H1 (cell line): Measurements from ENCODE around the gene ANGPTL5. TPM values are rescaled to one million over a fixed set of nuclear protein-coding genes. Genes with fewer than 3 reads are reported as not detected.

Experiments
- CTCF ChIA-PET: fragments of 300-600 bp; sonication (Branson Sonifier 250); formaldehyde crosslinking; loops from one replicate; lab custom pipeline; 2021; ENCODE audit not compliant: partially characterized antibody; lab: Charles Lee
- POLR2A ChIA-PET: fragments of 300-600 bp; sonication (Branson Sonifier 250); formaldehyde crosslinking; loops from one replicate; lab custom pipeline; 2021; ENCODE audit warnings: inconsistent platforms; ENCODE audit not compliant: partially characterized antibody; lab: Charles Lee
- DNase-seq, 2 experiments: peaks; one replicate each; pipeline versions ENCODE4 v3.0.0 to v3.0.0-alpha.2; 2010 to 2022; ENCODE audit warnings: low spot score in 2 of 2, low read depth in 1 of 2, mixed read lengths in 1 of 2
- FAIRE-seq: peaks from 2 replicates; lab custom pipeline; 2011; peaks lifted over from hg19 to GRCh38; lab: Jason Lieb, UNC
- H2AFZ ChIP-seq: 2 replicates; pipeline ENCODE4 v1.8.1; 2012; ENCODE audit warnings: low read length, inconsistent platforms
- H2AK5ac ChIP-seq: 2 replicates; pipeline ENCODE4 v1.6.1; 2013; ENCODE audit warnings: low read depth, low read length
- H2BK120ac ChIP-seq: replicated peaks from 2 replicates; pipeline ENCODE3; 2013; ENCODE audit warnings: low read depth, low read length, inconsistent platforms
- H2BK12ac ChIP-seq: 2 replicates; pipeline ENCODE4 v1.6.1; 2013; ENCODE audit warnings: low read depth, low read length
- H2BK15ac ChIP-seq: 2 replicates; pipeline ENCODE4 v1.6.1; 2013; ENCODE audit warnings: low read length
- H2BK20ac ChIP-seq: 2 replicates; pipeline ENCODE4 v1.6.1; 2013; ENCODE audit warnings: low read length
- H2BK5ac ChIP-seq: 2 replicates; pipeline ENCODE4 v1.6.1; 2013; ENCODE audit warnings: low read depth, low read length
- H3K14ac ChIP-seq: 2 replicates; pipeline ENCODE4 v1.6.1; 2013; ENCODE audit warnings: inconsistent platforms; ENCODE audit not compliant: insufficient read length
- H3K18ac ChIP-seq: 2 replicates; pipeline ENCODE4 v1.6.1; 2013; ENCODE audit warnings: low read length; ENCODE audit errors: extremely low read depth
- H3K23ac ChIP-seq: 2 replicates; pipeline ENCODE4 v1.6.1; 2013; ENCODE audit warnings: inconsistent platforms; ENCODE audit not compliant: insufficient read length
- H3K23me2 ChIP-seq: 2 replicates; pipeline ENCODE4 v1.6.1; 2013; ENCODE audit warnings: low read depth, low read length
- H3K27ac ChIP-seq: 2 replicates; pipeline ENCODE4 v1.6.1; 2011; ENCODE audit warnings: low read depth, low read length, inconsistent platforms
- H3K27me3 ChIP-seq, 4 experiments: replicated peaks in 1 of 4; 1 replicate in 1 of 4; 2 replicates in 3 of 4; pipeline versions ENCODE4 v1.6.1 to v1.8.1; 2011 to 2013; ENCODE audit warnings: low read length in 3 of 4, mild to moderate bottlenecking in 3 of 4, inconsistent platforms in 2 of 4, mixed read lengths in 2 of 4, moderate library complexity in 1 of 4; ENCODE audit not compliant: control insufficient read depth in 3 of 4, insufficient read depth in 3 of 4; ENCODE audit errors: extremely low read depth in 1 of 4
- H3K36me3 ChIP-seq, 4 experiments: 2 replicates each; pipeline versions ENCODE4 v1.6.1 to v1.8.1; 2011 to 2013; ENCODE audit warnings: mild to moderate bottlenecking in 4 of 4, low read length in 3 of 4, moderate library complexity in 2 of 4, control low read depth in 1 of 4, inconsistent platforms in 1 of 4; ENCODE audit not compliant: insufficient read depth in 4 of 4, control insufficient read depth in 2 of 4
- H3K4ac ChIP-seq: replicated peaks from 2 replicates; pipeline ENCODE3; 2013; ENCODE audit warnings: low read length, low read depth, mixed read lengths, inconsistent platforms; ENCODE audit not compliant: insufficient read length
- H3K4me1 ChIP-seq, 4 experiments: replicated peaks in 1 of 4; 1 replicate in 1 of 4; 2 replicates in 3 of 4; pipeline versions ENCODE4 v1.6.1 to v1.8.1; 2011 to 2013; ENCODE audit warnings: low read length in 3 of 4, inconsistent platforms in 2 of 4, mixed read lengths in 1 of 4; ENCODE audit not compliant: insufficient read depth in 4 of 4, control insufficient read depth in 3 of 4
- H3K4me2 ChIP-seq, 2 experiments: 2 replicates each; pipeline versions ENCODE4 v1.6.1 to v1.8.1; 2011 to 2013; ENCODE audit warnings: low read depth in 2 of 2, low read length in 2 of 2, control low read depth in 1 of 2, inconsistent platforms in 1 of 2, mild to moderate bottlenecking in 1 of 2; ENCODE audit not compliant: insufficient read depth in 1 of 2
- H3K4me3 ChIP-seq, 4 experiments: fragments of 200-600, 300-600 bp in 1 of 4; sonication (generic), shearing (Covaris generic), sonication (Bioruptor Twin) in 1 of 4; 2 replicates each; pipeline versions ENCODE4 v1.5.1 to v1.8.1; 2011 to 2016; ENCODE audit warnings: low read length in 4 of 4, low read depth in 3 of 4, control low read depth in 2 of 4, inconsistent platforms in 2 of 4, mild to moderate bottlenecking in 2 of 4, mixed read lengths in 1 of 4, moderate library complexity in 1 of 4; ENCODE audit not compliant: insufficient read depth in 2 of 4; ENCODE audit errors: extremely low read depth in 1 of 4
- H3K56ac ChIP-seq: replicated peaks from 2 replicates; pipeline ENCODE3; 2013; ENCODE audit warnings: low read depth, mild to moderate bottlenecking, mixed read lengths, low read length, inconsistent platforms; ENCODE audit not compliant: insufficient read length
- H3K79me1 ChIP-seq: 2 replicates; pipeline ENCODE4 v1.6.1; 2013; ENCODE audit warnings: low read depth, low read length, control low read depth
- H3K79me2 ChIP-seq, 2 experiments: 2 replicates each; pipeline versions ENCODE4 v1.6.1 to v1.8.1; 2012 to 2013; ENCODE audit warnings: low read length in 2 of 2, mild to moderate bottlenecking in 2 of 2, inconsistent platforms in 1 of 2; ENCODE audit not compliant: insufficient read depth in 2 of 2, control insufficient read depth in 1 of 2
- H3K9ac ChIP-seq, 4 experiments: replicated peaks in 1 of 4; 1 replicate in 1 of 4; 2 replicates in 3 of 4; pipeline versions ENCODE4 v1.6.1 to v1.8.1; 2011 to 2013; ENCODE audit warnings: low read depth in 3 of 4, low read length in 3 of 4, control low read depth in 2 of 4, mild to moderate bottlenecking in 2 of 4, moderate library complexity in 2 of 4, inconsistent platforms in 1 of 4; ENCODE audit errors: extremely low read depth in 1 of 4
- H3K9me3 ChIP-seq, 2 experiments: 2 replicates each; pipeline versions ENCODE4 v1.6.1 to v1.8.1; 2012 to 2013; ENCODE audit warnings: mild to moderate bottlenecking in 2 of 2, moderate library complexity in 2 of 2, control low read depth in 1 of 2, inconsistent platforms in 1 of 2, low read depth in 1 of 2, low read length in 1 of 2, mixed read lengths in 1 of 2; ENCODE audit not compliant: insufficient read depth in 2 of 2
- H4K20me1 ChIP-seq, 2 experiments: replicated peaks in 1 of 2; 2 replicates each; pipeline versions ENCODE3 to v1.8.1; 2011 to 2013; ENCODE audit warnings: inconsistent platforms in 2 of 2, low read length in 2 of 2, mild to moderate bottlenecking in 1 of 2; ENCODE audit not compliant: insufficient read depth in 2 of 2, control insufficient read depth in 1 of 2
- H4K5ac ChIP-seq: 2 replicates; pipeline ENCODE4 v1.6.1; 2013; ENCODE audit warnings: low read length, low read depth, mixed read lengths, inconsistent platforms; ENCODE audit not compliant: insufficient read length
- H4K8ac ChIP-seq: 2 replicates; pipeline ENCODE4 v1.8.0; 2013; ENCODE audit warnings: mild to moderate bottlenecking, moderate library complexity, low read length, inconsistent platforms; ENCODE audit not compliant: insufficient read depth; ENCODE audit errors: extremely low read depth
- H4K91ac ChIP-seq: replicated peaks from 2 replicates; pipeline ENCODE3; 2013; ENCODE audit warnings: low read length, mixed read lengths, inconsistent platforms; ENCODE audit not compliant: insufficient read length
- BCL11A ChIP-seq, 2 experiments: IDR thresholded peaks; one replicate each; pipeline ENCODE4 v1.6.1; 2011; ENCODE audit warnings: low read depth in 2 of 2, low read length in 2 of 2, mild to moderate bottlenecking in 2 of 2
- FOSL1 ChIP-seq: IDR thresholded peaks from 2 replicates; pipeline ENCODE4 v1.6.1; 2011; ENCODE audit warnings: mild to moderate bottlenecking, low read depth, low read length, moderate library complexity; ENCODE audit not compliant: insufficient read depth
- MAX ChIP-seq: IDR thresholded peaks from 2 replicates; pipeline ENCODE4 v1.6.1; 2012; ENCODE audit warnings: inconsistent platforms
- NANOG ChIP-seq: IDR thresholded peaks from 2 replicates; pipeline ENCODE4 v1.6.1; 2011; ENCODE audit warnings: low read length, low read depth, mild to moderate bottlenecking, inconsistent platforms; ENCODE audit not compliant: insufficient read depth, poor library complexity, severe bottlenecking
- POU5F1 ChIP-seq: IDR thresholded peaks from 2 replicates; pipeline ENCODE4 v1.6.1; 2011; ENCODE audit warnings: low read depth, mild to moderate bottlenecking, low read length, moderate library complexity
- RXRA ChIP-seq: IDR thresholded peaks from 2 replicates; pipeline ENCODE4 v1.6.1; 2011; ENCODE audit warnings: low read depth, mild to moderate bottlenecking, low read length, moderate library complexity; ENCODE audit not compliant: insufficient read depth
- SIRT6 ChIP-seq: IDR thresholded peaks from one replicate; pipeline ENCODE4 v1.7.1; 2012; ENCODE audit warnings: low read length, inconsistent platforms
- SP1 ChIP-seq: IDR thresholded peaks from 2 replicates; pipeline ENCODE4 v1.6.1; 2011; ENCODE audit warnings: low read depth, low read length
- TAF1 ChIP-seq: IDR thresholded peaks from 2 replicates; pipeline ENCODE4 v1.6.1; 2011; ENCODE audit warnings: mild to moderate bottlenecking, low read depth, low read length
- YY1 ChIP-seq: IDR thresholded peaks from 2 replicates; pipeline ENCODE4 v1.6.1; 2011; ENCODE audit warnings: low read depth, mild to moderate bottlenecking, low read length
- WGBS, 2 experiments: shearing (Covaris generic) in 1 of 2; methylation state at CpG; one replicate each; pipeline versions ENCODE4 v1.1.6 to v1.1.7; 2013 to 2015; ENCODE audit warnings: low lambda C conversion rate in 2 of 2, mixed read lengths in 2 of 2, inconsistent platforms in 1 of 2, low coverage in 1 of 2, missing lambda C conversion rate in 1 of 2; ENCODE audit not compliant: insufficient replicate concordance in 2 of 2, insufficient coverage in 1 of 2, insufficient read length in 1 of 2; ENCODE audit errors: extremely low coverage in 1 of 2, missing lambda C conversion rate in 1 of 2; 5-methylcytosine and 5-hydroxymethylcytosine counted together
- polyA plus RNA-seq, 7 experiments: library from polyadenylated mRNA; depleted of rRNA in 3 of 7; stranded (reverse) in 5 of 7; unstranded in 2 of 7; fragments of >200 nt in 5 of 7; fragments of 200-250 nt in 2 of 7; gene quantifications; 1 replicate in 5 of 7; 2 replicates in 1 of 7; 4 replicates in 1 of 7; pipeline versions ENCODE4 v1.2.1 to v1.2.3, GENCODE V29; 2011 to 2013; ENCODE audit warnings: missing spikeins in 2 of 7, mixed read lengths in 2 of 7
- total RNA-seq: library from RNA; stranded (reverse); fragmentation: NEBNext Ultra II Directional; extraction: Animal tissue kit (Norgen Biotek cat#: 25700); gene quantifications from 2 replicates; pipeline ENCODE4 v1.2.1, GENCODE V29; 2021

The ANGPTL5 gene
- total and polyA plus RNA-seq, 2 of the 8 experiments (the other 6 are each of a cell fraction or from before 2014, with no cell fraction given) = not detected

- Histone ChIP-seq H2BK120ac (no peak overlapping the region), H2AK5ac (no peak overlapping the region), H2BK5ac (no peak overlapping the region), H2BK15ac (no peak overlapping the region), H4K20me1 (no peaks in the 10 kb centered on the region), H3K14ac (no peak overlapping the region), H3K23ac (no peak overlapping the region), H3K79me1 (no peaks in the 10 kb centered on the region), H3K56ac (no peak overlapping the region), H3K4ac (no peak overlapping the region), H4K91ac (no peak overlapping the region), H2BK20ac (no peak overlapping the region), H2BK12ac (no peak overlapping the region), H3K9ac (no peak overlapping the region), H3K4me1 (no peaks in the 10 kb centered on the region), H4K5ac (no peak overlapping the region), H2AFZ (no peak overlapping the region), H3K9me3 (no peaks in the 10 kb centered on the region), H3K27me3 (no peaks in the 10 kb centered on the region), H3K27ac (no peak overlapping the region), H3K4me2 (no peak overlapping the region), H3K79me2 (no peaks in the 10 kb centered on the region), H4K8ac (no peak overlapping the region), H3K4me3 (no peak overlapping the region), H3K36me3 (no peaks in the 10 kb centered on the region), H3K23me2 (peaks cover 2% of the 10 kb centered on the region; the same call in 1 of the 2 replicates), H3K18ac (no peak overlapping the region)
- ChIA-PET CTCF (interaction anchor here (1.4 kb wide), 1 partner anchor 52 kb away, joined by 4 read pairs; no protein-coding TSS in a partner anchor), POLR2A (no interaction called here)
- 89% methylated on average over 3 of the region's 3 CpGs; no CpG with 5 or more reads in 1 of the 2 experiments for WGBS, 2 experiments
- TF ChIP-seq FOSL1 (no peak), POU5F1 (no peak), SP1 (no peak), TAF1 (no peak), MAX (no peak), RXRA (no peak), SIRT6 (no peak), YY1 (no peak), NANOG (no peak), BCL11A (IDR thresholded peaks at IDR 0.05; ENCODE audit: low read depth in 2 of 2, low read length in 2 of 2) (no peak)
- FAIRE-seq = no peak
- DNase-seq = no peak
Measured at GRCh38 chr11:101955278-101955677, 39.0 kb upstream of the ANGPTL5 start.
